ENCODE results near the gene STRA8.

DNA sequence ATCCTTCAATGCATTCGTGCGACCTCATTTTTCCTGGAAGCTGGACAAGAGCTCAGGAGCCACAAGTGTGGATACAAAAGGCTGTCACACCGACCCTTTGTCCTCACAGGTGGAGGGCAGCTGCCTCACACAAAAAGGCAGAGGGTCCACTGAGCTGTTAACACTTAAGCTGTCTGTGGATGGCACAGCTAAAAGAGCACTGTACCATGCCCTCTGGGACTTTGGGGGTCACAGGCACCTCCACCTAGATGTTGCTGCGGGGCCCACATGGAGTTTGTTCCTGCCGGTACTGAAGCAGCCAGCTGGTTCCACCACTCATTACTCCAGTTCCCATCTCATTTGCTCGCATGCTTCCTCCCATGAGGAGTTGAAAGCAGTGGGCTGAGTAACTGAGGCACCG, 57.0 kb downstream of the STRA8 start:
- TF ChIP-seq POLR2A (IDR thresholded peaks at IDR 0.05) (no peak), POLR2AphosphoS5 (IDR thresholded peaks at IDR 0.05; ENCODE audit: insufficient read depth in 1 of 2, low read depth in 1 of 2) (no peak)
- TF ChIP-seq, protein P1, sequence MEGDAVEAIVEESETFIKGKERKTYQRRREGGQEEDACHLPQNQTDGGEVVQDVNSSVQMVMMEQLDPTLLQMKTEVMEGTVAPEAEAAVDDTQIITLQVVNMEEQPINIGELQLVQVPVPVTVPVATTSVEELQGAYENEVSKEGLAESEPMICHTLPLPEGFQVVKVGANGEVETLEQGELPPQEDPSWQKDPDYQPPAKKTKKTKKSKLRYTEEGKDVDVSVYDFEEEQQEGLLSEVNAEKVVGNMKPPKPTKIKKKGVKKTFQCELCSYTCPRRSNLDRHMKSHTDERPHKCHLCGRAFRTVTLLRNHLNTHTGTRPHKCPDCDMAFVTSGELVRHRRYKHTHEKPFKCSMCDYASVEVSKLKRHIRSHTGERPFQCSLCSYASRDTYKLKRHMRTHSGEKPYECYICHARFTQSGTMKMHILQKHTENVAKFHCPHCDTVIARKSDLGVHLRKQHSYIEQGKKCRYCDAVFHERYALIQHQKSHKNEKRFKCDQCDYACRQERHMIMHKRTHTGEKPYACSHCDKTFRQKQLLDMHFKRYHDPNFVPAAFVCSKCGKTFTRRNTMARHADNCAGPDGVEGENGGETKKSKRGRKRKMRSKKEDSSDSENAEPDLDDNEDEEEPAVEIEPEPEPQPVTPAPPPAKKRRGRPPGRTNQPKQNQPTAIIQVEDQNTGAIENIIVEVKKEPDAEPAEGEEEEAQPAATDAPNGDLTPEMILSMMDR (IDR thresholded peaks at IDR 0.05): no peak

Data from vagina (tissue), 2 donors.